ENCODE results near the gene RAB5B.

DNA sequence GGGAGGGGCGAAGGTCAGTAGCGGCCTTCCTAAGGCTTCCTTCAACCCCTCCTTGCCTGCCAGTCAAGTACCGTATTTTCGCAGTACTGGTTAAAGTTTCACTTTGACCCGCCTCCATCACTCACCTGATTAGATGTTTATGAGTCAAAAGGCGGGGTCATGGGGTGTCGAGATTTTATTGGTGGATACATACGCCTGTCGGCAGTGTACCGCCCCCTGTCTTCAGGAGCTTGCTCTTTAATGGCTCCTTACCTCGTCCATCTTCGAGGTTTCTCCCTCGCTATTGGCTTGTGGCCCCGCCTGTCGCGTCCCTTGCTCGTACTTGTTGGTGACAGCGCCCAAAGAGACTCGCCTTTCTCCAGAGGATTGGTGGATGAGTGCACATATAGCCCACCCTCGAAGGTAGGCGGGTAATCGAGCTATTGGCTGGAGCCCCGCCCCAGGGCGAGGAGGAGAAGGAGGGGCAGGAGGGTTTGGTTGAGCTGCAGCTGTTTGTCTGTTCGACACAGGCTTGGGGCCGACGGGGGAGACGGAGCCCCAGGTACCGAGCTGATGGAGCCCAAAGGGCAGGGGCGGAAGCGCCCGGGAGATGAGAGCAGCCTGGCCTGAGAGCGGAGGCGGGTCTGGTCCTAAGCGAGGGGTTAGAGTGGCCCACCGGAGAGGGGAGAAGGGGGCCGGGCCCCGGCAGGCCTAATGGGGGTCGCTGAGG, at the start of gene RAB5B:
- TF ChIP-seq, protein P1, sequence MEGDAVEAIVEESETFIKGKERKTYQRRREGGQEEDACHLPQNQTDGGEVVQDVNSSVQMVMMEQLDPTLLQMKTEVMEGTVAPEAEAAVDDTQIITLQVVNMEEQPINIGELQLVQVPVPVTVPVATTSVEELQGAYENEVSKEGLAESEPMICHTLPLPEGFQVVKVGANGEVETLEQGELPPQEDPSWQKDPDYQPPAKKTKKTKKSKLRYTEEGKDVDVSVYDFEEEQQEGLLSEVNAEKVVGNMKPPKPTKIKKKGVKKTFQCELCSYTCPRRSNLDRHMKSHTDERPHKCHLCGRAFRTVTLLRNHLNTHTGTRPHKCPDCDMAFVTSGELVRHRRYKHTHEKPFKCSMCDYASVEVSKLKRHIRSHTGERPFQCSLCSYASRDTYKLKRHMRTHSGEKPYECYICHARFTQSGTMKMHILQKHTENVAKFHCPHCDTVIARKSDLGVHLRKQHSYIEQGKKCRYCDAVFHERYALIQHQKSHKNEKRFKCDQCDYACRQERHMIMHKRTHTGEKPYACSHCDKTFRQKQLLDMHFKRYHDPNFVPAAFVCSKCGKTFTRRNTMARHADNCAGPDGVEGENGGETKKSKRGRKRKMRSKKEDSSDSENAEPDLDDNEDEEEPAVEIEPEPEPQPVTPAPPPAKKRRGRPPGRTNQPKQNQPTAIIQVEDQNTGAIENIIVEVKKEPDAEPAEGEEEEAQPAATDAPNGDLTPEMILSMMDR (conservative IDR thresholded peaks at IDR 0.05; ENCODE audit: low read length): no peak
- no peak for TF ChIP-seq EZH2phosphoT487 (IDR thresholded peaks at IDR 0.05; ENCODE audit: borderline replicate concordance)

Measured in Loucy (cell line).